ENCODE measurements around the gene RNF182. TPM values are rescaled to one million over a fixed set of nuclear protein-coding genes. Genes with fewer than 3 reads are reported as not detected.

RNF182 gene
- total RNA-seq, 2 experiments from 2014 or later, result not detected

DNA sequence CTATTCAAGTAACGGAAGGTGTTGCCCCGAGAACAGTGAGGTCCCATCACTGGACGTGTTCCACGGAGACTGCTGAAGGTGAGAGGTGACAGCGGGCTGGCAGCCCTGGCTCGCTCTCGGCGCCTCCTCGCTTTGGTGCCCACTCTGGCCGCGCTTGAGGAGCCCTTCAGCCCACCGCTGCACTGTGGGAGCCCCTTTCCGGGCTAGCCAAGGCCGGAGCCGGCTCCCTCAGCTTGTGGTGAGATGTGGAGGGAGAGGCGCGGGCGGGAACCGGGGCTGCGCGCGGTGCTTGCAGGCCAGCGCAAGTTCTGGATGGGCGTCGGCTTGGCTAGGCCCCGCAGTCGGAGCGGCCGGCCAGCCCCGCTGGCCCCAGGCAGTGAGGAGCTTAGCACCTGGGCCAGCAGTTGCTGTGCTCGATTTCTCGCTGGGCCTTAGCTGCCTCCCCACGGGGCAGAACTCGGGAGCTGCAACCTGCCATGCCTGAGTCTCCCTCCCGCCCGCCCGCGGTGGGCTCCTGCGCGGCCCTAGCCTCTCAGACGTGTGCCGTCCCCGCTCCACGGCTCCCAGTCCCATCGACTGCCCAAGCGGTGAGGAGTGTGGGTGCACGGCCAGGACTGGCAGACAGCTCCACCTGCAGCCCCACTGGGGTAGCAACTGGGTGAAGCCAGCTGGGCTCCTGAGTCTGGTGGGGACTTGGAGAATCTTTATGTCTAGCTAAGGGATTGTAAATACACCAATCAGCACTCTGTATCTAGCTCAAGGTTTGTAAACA is 77.6 kb downstream of the RNF182 start:
- ATAC-seq (no peak), DNase-seq (no peak)
- POLR2A ChIA-PET, result no interaction called here
- Mint-ChIP-seq H3K4me1 (ENCODE audit: low read depth) (no peaks in the 10 kb centered on the region), H3K9me3 (no peaks in the 10 kb centered on the region), H3K36me3 (ENCODE audit: low read depth) (no peaks in the 10 kb centered on the region), H3K27ac (no peak overlapping the region), H3K4me3 (no peak overlapping the region), H3K27me3 (peaks cover 6% of the 10 kb centered on the region)
- CTCF ChIA-PET, result interaction anchor here (1.7 kb wide), 1 partner anchor 94 kb away, joined by 6 read pairs; no protein-coding TSS in a partner anchor
- TF ChIP-seq CTCF (IDR thresholded peaks at IDR 0.05), result no peak
- intact Hi-C loops (cut with micrococcal nuclease), result no loop called here

DNA sequence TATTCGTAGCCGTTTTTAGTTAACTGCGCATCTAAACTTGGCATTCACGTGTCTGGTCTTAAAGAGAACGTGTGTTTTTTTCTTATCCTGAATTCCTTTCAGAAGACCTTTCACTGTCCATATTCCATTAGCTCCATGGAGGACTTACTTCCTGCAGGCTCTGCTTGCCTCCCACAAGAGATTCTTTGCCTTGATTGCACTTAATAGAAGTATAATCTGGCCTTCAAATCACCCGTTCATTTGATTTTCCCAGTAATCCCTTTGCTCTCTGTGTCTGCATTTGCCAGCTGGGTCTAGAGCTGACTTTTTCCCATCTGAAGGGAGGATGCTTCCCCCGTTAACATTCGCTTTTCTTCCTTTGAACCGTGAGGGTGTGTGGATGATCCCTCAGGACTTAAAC is 79.5 kb downstream of the RNF182 start:
- POLR2A ChIA-PET, result no interaction called here
- Mint-ChIP-seq H3K9me3 (no peaks in the 10 kb centered on the region), H3K27me3 (peaks cover 3% of the 10 kb centered on the region), H3K4me1 (ENCODE audit: low read depth) (no peaks in the 10 kb centered on the region), H3K27ac (no peak overlapping the region), H3K4me3 (no peak overlapping the region), H3K36me3 (ENCODE audit: low read depth) (no peaks in the 10 kb centered on the region)
- CTCF ChIA-PET, result interaction anchor here (0.9 to 2.1 kb wide), 3 partner anchors 9 to 62 kb away, joined by 3 to 5 read pairs (median 4); no protein-coding TSS in a partner anchor
- intact Hi-C loops (cut with micrococcal nuclease), result no loop called here
- DNase-seq (no peak), ATAC-seq (no peak)
- no peak for TF ChIP-seq CTCF (IDR thresholded peaks at IDR 0.05)

- no peak for TF ChIP-seq CTCF (IDR thresholded peaks at IDR 0.05)
- Mint-ChIP-seq H3K9me3 (no peaks in the 10 kb centered on the region), H3K27me3 (peaks cover 2% of the 10 kb centered on the region), H3K27ac (no peak overlapping the region), H3K4me3 (no peak overlapping the region), H3K36me3 (ENCODE audit: low read depth) (no peaks in the 10 kb centered on the region), H3K4me1 (ENCODE audit: low read depth) (no peaks in the 10 kb centered on the region)
- ChIA-PET POLR2A (no interaction called here), CTCF (no interaction called here)
- ATAC-seq (no peak), DNase-seq (no peak)
- intact Hi-C loops (cut with micrococcal nuclease), result no loop called here
Observed at GRCh38 chr6:14008809-14009208, 84.1 kb downstream of the RNF182 start.

GRCh38 chr6:14009431-14009830 is 84.7 kb downstream of the RNF182 start:
- H3K27ac Mint-ChIP-seq, result no peak overlapping the region
- no peak overlapping the region for H3K4me3 Mint-ChIP-seq
- no peaks in the 10 kb centered on the region for H3K9me3 Mint-ChIP-seq
- TF ChIP-seq CTCF (IDR thresholded peaks at IDR 0.05), result no peak
- ChIA-PET POLR2A (interaction anchor here (0.6 kb wide), 1 partner anchor 65 kb away, joined by 3 read pairs; no protein-coding TSS in a partner anchor), CTCF (no interaction called here)
- no peaks in the 10 kb centered on the region for H3K36me3 Mint-ChIP-seq (ENCODE audit: low read depth)
- no peaks in the 10 kb centered on the region for H3K4me1 Mint-ChIP-seq (ENCODE audit: low read depth)
- H3K27me3 Mint-ChIP-seq, result peaks cover 4% of the 10 kb centered on the region
- ATAC-seq (no peak), DNase-seq (no peak)
- intact Hi-C loops (cut with micrococcal nuclease), result no loop called here

GRCh38 chr6:14010275-14010674 is 85.5 kb downstream of the RNF182 start:
- no peak for DNase-seq
- intact Hi-C loops (cut with micrococcal nuclease), result no loop called here
- ChIA-PET CTCF (no interaction called here), POLR2A (no interaction called here)
- H3K27me3 Mint-ChIP-seq, result peaks cover 9% of the 10 kb centered on the region
- no peak for ATAC-seq
- H3K9me3 Mint-ChIP-seq, result no peaks in the 10 kb centered on the region
- H3K27ac Mint-ChIP-seq, result no peak overlapping the region
- no peak for TF ChIP-seq CTCF (IDR thresholded peaks at IDR 0.05)
- no peak overlapping the region for H3K4me3 Mint-ChIP-seq
- H3K36me3 Mint-ChIP-seq (ENCODE audit: low read depth), result no peaks in the 10 kb centered on the region
- H3K4me1 Mint-ChIP-seq (ENCODE audit: low read depth), result no peaks in the 10 kb centered on the region
